ENCODE measurements around the gene PAPLN. TPM values are rescaled to one million over a fixed set of nuclear protein-coding genes. Genes with fewer than 3 reads are reported as not detected.

The PAPLN gene
- total and polyA plus RNA-seq, 2 experiments from 2014 or later = 2.8 to 13.2 TPM

- Mint-ChIP-seq H3K27me3 (ENCODE audit: insufficient read depth, low read depth, poor library complexity) (peaks cover 16% of the 10 kb centered on the region), H3K4me3 (no peak overlapping the region), H3K9me3 (no peaks in the 10 kb centered on the region; the same call in 2 of the 3 replicates), H3K4me1 (peaks cover 19% of the 10 kb centered on the region), H3K36me3 (ENCODE audit: low read depth) (peaks cover 15% of the 10 kb centered on the region), H3K27ac (no peak overlapping the region)
- H2AFZ ChIP-seq = no peak overlapping the region
- peaks cover 28% of the 10 kb centered on the region for H3K27me3 ChIP-seq (ENCODE audit: insufficient read depth)
- peaks cover 25% of the 10 kb centered on the region for H3K4me1 ChIP-seq (ENCODE audit: insufficient read depth)
- no peaks in the 10 kb centered on the region for H3K9me2 ChIP-seq (ENCODE audit: insufficient read depth)
- no peak for DNase-seq (ENCODE audit: low spot score)
- H3K4me3 ChIP-seq = no peak overlapping the region
- H3F3A ChIP-seq (replicated peaks; ENCODE audit: low read depth) = peaks cover 2% of the 10 kb centered on the region; the same call in 1 of the 2 replicates
- H3K79me2 ChIP-seq (replicated peaks; ENCODE audit: insufficient read depth) = 0 out of 2 replicates have a peak, but pooled peaks cover 3% of the 10 kb centered on the region
- H4K20me1 ChIP-seq (replicated peaks; ENCODE audit: insufficient read depth) = peaks cover 3% of the 10 kb centered on the region; the same call in 1 of the 2 replicates
- H3K4me2 ChIP-seq = no peak overlapping the region
- no peaks in the 10 kb centered on the region for H3K36me3 ChIP-seq (ENCODE audit: insufficient read depth)
- TF ChIP-seq ZNF331 (CRISPR knock-in tag; IDR thresholded peaks at IDR 0.05; ENCODE audit: low read depth) (no peak), STAT1 (IDR thresholded peaks at IDR 0.05; ENCODE audit: unreplicated experiment) (no peak), EZH2 (IDR thresholded peaks at IDR 0.05; ENCODE audit: low read depth, unreplicated experiment) (no peak), POLR2AphosphoS5 (IDR thresholded peaks at IDR 0.05; ENCODE audit: low read depth) (no peak), JUNB (IDR thresholded peaks at IDR 0.05; ENCODE audit: unreplicated experiment) (no peak), CREB1 (CRISPR knock-in tag; IDR thresholded peaks at IDR 0.05; ENCODE audit: low read depth) (no peak), ZNF114 (CRISPR knock-in tag; IDR thresholded peaks at IDR 0.05) (no peak)
- TF ChIP-seq, protein P1, sequence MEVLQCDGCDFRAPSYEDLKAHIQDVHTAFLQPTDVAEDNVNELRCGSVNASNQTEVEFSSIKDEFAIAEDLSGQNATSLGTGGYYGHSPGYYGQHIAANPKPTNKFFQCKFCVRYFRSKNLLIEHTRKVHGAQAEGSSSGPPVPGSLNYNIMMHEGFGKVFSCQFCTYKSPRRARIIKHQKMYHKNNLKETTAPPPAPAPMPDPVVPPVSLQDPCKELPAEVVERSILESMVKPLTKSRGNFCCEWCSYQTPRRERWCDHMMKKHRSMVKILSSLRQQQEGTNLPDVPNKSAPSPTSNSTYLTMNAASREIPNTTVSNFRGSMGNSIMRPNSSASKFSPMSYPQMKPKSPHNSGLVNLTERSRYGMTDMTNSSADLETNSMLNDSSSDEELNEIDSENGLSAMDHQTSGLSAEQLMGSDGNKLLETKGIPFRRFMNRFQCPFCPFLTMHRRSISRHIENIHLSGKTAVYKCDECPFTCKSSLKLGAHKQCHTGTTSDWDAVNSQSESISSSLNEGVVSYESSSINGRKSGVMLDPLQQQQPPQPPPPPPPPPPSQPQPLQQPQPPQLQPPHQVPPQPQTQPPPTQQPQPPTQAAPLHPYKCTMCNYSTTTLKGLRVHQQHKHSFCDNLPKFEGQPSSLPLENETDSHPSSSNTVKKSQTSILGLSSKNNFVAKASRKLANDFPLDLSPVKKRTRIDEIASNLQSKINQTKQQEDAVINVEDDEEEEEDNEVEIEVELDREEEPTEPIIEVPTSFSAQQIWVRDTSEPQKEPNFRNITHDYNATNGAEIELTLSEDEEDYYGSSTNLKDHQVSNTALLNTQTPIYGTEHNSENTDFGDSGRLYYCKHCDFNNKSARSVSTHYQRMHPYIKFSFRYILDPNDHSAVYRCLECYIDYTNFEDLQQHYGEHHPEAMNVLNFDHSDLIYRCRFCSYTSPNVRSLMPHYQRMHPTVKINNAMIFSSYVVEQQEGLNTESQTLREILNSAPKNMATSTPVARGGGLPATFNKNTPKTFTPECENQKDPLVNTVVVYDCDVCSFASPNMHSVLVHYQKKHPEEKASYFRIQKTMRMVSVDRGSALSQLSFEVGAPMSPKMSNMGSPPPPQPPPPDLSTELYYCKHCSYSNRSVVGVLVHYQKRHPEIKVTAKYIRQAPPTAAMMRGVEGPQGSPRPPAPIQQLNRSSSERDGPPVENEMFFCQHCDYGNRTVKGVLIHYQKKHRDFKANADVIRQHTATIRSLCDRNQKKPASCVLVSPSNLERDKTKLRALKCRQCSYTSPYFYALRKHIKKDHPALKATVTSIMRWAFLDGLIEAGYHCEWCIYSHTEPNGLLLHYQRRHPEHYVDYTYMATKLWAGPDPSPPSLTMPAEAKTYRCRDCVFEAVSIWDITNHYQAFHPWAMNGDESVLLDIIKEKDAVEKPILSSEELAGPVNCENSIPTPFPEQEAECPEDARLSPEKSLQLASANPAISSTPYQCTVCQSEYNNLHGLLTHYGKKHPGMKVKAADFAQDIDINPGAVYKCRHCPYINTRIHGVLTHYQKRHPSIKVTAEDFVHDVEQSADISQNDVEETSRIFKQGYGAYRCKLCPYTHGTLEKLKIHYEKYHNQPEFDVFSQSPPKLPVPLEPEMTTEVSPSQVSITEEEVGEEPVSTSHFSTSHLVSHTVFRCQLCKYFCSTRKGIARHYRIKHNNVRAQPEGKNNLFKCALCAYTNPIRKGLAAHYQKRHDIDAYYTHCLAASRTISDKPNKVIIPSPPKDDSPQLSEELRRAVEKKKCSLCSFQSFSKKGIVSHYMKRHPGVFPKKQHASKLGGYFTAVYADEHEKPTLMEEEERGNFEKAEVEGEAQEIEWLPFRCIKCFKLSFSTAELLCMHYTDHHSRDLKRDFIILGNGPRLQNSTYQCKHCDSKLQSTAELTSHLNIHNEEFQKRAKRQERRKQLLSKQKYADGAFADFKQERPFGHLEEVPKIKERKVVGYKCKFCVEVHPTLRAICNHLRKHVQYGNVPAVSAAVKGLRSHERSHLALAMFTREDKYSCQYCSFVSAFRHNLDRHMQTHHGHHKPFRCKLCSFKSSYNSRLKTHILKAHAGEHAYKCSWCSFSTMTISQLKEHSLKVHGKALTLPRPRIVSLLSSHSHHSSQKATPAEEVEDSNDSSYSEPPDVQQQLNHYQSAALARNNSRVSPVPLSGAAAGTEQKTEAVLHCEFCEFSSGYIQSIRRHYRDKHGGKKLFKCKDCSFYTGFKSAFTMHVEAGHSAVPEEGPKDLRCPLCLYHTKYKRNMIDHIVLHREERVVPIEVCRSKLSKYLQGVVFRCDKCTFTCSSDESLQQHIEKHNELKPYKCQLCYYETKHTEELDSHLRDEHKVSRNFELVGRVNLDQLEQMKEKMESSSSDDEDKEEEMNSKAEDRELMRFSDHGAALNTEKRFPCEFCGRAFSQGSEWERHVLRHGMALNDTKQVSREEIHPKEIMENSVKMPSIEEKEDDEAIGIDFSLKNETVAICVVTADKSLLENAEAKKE (CRISPR knock-in tag; IDR thresholded peaks at IDR 0.05) = no peak
- no peak overlapping the region for H3K27ac ChIP-seq (ENCODE audit: low read depth)
- no peak for ATAC-seq
These were observed 6.4 kb downstream of the PAPLN start for GRCh38 chr14:73243748-73244147.

Data from GM23338 (cell line).